GM18909 (cell line): ENCODE results near the gene RGS3.
"Not testable (repeated sequence)": the region's sequence is repeated elsewhere in the genome, so short reads cannot be mapped to it uniquely, and the experiment has no call there.

Experiments used
- ATAC-seq: cut with Tn5 transposase; IDR thresholded peaks from one replicate; pipeline ENCODE4 v1.9.1; 2021; ENCODE audit warnings: mild to moderate bottlenecking; ENCODE audit not compliant: unreplicated experiment, poor library complexity

Gene RGS3

DNA sequence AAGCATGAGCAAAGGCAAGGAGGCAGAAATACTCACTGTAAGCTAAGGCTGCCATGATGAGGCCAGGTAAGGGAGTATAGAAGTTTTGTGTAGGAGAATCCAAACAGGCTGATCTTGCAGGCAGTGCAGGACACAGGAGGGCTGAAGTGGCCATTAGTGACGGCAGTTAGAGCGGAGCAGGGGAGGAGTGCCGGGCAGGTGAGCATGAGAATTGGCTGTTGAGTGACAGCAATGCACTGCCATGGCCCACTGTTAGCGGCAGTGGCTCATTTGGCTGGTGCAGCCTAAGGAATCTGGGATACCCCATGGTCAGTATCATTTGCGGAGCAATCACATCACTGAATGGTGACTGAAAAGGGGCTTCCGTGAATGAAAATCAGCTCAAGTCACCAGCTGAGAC, 22.8 kb downstream of the RGS3 start:
- no peak for ATAC-seq

DNA sequence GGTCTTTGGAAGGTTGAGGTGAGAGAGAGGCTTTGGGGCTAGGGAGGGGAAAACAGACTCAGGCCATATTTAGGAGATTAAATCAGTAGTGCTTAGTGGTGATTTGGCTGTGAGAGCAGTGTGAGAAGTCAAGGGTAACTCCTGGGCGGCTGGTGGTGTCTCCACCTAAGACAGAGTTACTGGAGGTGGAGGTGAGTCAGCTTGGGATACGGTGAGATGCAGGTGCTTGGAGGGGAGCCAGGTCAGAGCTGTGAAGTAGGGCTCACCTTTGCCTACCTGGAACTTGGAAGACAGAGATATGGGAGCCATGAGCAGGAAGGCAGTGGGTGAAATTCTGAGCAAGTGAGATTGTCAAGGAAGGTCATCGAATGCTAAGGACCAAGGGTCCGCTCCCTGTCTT, 24.5 kb downstream of the RGS3 start:
- ATAC-seq, result no peak

DNA sequence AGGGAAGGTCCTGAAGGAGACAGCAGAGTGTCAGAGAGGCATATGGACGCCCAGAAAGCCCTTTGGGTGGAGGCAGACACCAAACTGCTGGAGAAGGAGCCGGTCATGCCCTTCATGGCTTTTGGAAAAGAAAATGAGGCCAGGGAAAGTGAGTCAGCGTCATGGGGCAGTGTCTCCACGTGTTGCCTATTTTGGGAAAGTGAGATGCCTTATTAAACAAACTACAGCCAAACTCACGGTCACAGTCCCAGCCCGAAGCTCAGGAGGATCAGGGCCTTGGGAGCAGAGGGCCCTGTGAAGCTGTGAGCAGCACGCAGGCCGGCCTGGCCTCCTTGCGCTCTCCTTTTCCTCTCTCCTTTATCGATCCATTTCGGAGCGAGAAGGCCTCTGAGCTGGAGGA, 25.0 kb downstream of the RGS3 start:
- ATAC-seq, result no peak

DNA sequence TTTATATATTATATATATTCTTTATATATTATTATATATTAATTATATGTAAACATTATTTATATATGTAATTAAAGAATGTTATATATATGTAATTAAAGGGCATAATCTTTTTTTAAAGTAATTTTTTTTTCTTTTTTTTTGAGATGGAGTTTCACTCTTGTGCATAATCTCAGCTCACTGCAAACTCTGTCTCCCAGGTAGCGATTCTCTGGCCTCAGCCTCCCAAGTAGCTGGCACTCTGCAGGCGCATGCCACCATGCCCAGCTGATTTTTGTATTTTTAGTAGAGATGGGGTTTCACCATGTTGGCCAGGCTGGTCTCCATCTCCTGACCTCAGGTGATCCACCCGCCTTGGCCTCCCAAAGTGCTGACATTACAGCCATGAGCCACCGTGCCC, 27.6 kb downstream of the RGS3 start:
- not testable (repeated sequence) for ATAC-seq

DNA sequence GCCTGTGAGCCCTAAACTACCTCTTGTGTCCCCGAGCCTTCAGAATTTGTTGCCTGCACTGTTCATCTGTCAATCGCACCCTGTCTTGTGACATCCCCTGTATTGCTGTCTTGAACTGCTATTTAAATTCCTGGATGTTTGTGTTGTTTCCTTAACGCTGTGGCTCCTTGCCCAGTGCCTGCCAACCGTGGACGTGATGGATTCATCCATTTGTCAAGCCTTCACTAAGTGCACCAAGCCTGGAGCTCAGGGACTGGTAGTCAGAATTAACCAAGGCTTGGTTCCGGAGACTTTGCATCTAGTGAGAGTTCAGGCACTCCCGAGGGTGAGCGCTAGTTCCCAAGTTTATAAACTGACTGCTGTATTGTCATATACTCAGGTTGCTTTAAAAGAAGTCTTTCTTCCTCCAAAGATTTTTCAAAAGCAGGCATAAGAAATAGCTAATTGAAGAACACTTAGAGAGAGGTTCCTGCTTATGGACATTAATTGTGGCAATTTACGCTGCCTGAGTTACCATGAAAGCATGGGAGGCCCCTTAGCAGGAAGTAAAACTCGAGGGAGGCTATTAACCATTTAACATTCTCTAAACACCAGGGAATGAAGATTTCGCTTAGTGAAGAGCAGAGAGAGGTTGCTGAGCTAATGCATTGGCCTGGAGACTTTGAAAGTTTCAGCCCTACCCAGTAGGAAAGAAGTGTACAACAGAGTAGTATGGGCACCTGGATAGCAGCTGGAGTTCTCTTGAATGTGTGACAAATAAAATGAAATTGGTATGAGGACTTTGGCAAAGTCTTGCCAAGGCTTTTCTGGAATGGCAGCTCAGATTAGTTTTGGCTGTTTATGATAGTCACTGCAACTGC, 29.0 kb downstream of the RGS3 start:
- ATAC-seq, result no peak

DNA sequence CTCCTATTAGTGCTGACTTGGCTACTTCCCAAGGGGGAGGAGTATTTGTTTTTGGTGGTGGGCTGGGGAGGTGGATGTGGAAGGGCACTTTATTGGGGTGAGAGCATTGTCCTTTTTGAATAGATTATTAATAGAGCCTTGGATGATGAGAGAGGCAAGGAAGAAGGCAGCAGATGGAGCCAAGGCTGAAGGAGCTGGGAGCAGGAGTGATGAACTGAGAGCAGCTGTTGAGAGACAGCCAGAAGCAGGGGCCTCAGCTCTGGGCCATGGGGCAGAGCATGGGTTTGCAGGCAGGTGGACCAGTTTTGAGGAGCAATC, 29.6 kb downstream of the RGS3 start:
- ATAC-seq, result no peak

DNA sequence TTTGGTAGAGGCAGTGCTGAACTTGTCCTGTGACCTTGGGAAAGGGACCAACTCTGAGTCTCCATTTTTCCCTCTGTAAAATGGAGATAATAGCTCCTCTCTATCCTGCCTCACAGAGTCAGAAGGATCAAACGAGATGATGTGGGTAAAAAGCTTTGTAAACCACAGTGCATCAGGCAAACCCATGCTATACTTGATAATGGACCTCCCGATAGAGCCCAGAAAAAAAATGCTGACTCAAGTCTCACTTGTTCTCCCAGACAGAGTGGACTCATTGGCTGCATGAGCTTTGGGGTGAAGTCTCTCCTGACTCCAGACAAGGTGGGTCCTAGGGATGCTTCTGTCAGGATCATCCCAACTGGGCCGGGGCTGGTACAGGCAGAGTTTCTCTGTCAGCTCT, 32.0 kb downstream of the RGS3 start:
- no peak for ATAC-seq

DNA sequence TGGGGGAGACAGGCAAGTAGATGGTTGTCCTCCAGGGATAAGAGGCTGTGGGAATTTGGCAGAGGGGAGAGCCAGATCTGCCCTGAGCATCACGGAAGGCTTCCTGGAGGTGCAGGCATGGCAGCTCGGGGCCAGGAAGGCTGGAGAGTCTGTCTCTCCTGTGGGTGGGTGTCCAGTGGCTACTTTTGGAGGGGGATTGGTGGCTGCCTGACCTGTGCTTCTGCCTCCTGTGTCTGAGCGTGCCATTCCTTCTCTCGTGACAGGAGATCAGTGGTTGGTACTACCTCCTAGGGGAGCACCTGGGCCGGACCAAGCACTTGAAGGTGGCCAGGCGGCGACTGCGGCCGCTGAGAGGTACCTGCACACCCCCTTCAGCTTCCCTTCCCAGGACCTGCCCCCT, 33.5 kb downstream of the RGS3 start:
- no peak for ATAC-seq

DNA sequence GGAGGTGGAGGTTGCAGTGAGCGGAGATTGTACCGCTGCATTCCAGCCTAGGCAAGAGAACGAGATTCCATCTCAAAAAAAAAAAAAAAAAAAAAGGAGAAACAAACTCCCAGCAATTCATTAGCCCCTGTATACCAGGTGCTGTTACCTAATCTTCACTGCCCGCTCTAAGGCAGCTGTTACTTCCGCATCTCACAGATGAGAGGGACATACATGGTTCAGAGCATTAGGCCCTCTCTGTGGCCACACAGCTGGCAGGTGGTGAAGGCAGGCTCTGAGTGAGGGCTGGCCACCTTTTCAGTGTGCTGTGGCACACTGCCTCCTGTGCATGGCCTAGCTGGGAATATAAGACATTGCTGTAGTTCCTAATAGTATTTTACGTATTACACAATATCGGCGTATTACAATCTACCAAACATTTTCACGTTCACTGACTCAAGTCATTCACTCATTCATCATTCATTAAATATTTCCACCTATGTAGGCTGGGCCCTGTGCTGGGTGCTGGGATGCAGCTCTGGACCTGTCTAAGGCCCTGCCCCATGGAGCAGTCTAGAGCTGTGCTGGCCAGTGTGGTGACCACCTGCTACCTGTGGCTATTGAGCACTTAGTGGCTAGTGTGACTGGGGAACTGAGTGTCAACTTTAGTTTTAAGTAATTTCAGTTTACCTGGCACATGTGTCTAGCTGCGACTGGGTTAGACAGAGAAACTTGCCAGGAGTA, 35.8 kb downstream of the RGS3 start:
- ATAC-seq, result no peak

DNA sequence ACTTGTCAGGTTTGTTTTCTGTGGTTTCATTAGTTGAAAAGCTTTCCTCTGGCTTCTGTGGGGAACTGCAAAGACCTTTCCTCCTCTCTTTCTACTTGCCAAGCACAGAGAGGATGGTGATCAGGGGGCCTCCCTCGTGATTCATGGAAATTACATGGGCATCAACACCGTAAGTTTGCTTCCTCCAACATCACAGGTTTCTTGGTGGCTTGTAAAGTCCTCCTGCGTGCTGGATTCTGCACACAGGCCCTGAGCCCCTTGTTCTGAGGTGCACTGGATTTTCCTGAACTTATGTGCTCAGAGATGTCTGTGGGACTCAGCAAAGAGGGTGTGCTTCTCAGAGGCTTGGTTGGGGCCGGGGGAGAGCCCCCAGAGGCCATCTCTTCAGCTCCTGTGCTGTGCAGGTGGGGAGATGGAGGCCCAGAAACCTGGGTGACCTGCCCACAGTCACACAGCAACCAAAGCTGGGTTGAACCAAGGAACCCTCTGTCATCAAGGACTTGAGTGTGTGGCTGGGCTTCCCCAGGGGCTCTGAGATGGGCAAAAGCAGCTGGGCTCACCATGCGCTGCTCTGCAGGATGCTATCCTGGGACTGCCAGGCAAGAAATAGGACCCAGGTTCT, 36.5 kb downstream of the RGS3 start:
- ATAC-seq, result no peak

DNA sequence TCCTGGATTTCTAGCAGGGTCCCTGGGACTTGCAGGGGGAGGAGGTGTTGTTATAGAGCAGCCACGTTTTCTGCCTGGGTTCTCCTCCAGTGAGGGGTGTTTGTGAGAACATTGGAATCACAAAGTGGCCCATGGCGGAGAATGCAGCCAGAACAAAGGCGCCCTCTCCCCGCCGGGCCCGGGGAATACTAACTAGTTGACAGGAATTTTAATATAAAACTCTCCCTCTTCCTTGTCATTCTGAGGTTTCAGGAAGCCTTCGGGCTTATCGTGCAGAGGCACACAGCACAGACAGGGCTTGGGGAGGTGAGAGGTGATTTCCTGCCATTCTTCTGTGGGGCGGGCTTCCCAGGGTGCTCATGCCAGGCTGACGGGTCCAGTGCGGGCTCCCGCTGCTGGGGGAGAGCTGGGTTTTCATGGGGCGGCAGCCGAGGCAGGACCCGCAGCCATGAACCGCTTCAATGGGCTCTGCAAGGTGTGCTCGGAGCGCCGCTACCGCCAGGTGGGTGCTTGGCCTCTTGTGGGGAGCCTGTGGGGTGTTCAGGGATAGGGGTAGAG, 37.7 kb downstream of the RGS3 start:
- no peak for ATAC-seq

DNA sequence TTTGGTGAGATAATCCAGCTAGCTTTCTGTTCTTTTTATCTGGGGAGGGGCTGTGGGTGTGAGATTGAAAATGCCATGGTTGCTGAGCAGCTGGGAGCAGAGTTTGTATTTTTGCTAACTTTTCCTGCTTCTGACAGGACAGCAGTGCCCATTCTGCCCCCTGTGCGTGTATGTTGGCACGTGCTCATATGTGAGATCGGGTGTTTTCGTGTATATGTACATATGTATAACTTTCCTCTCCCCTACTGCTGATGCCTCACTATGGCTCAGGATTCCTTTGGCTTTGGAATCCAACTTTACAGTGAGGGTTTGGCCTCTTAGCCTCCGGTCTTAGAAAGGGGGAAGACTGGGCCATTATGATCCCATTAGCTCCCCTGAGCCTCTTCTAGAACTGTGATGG, 38.3 kb downstream of the RGS3 start:
- ATAC-seq, result no peak

DNA sequence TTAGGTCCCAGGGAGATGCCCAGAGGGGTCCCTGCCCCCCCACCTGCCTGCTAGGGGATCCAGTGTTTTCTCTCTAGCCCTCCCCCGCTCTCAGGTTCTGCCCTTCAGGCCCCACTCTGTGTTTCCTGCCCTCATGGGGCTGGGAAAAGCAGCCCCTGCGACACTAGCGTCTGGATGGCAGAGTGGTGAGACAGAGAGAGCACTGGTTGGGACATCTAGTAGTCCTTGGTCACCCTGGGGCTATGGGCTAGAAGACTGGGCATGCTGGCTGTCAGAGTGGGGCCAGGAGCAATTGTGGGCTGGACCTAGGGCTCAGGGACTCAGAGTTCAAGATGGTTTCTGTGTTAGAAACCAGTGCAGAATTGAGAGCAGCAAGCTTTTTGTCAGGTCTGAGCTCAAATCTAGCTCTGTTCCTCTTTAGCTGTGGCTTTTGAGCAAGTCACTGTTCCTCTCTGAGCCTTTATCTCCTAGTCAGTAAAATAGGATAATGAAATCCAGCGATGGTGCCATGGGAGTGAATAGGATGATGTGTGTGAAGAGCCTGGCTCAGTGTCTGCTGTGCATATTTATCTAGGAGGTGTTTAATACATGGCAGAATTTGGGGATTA, 39.0 kb downstream of the RGS3 start:
- no peak for ATAC-seq

DNA sequence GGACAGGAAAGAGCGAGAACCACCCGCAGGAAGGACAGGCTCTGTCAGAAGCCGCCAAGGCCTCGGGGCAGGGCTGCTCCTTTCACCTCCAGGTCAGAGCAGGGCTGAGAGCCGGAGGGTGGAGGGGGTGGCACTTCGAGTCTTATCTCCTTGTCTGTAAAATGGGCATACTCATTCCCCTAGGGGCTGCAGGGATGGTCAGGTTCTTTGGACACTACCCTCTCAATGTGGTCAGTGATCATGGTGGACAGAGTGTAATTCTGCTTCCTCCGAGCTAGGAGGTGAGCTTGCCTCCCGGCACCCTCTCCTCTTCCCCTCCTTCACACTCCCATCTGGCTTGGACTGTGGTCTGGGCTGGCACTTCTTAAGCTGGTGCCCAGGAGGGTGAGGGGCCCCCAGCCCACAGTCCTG, 39.6 kb downstream of the RGS3 start:
- no peak for ATAC-seq

DNA sequence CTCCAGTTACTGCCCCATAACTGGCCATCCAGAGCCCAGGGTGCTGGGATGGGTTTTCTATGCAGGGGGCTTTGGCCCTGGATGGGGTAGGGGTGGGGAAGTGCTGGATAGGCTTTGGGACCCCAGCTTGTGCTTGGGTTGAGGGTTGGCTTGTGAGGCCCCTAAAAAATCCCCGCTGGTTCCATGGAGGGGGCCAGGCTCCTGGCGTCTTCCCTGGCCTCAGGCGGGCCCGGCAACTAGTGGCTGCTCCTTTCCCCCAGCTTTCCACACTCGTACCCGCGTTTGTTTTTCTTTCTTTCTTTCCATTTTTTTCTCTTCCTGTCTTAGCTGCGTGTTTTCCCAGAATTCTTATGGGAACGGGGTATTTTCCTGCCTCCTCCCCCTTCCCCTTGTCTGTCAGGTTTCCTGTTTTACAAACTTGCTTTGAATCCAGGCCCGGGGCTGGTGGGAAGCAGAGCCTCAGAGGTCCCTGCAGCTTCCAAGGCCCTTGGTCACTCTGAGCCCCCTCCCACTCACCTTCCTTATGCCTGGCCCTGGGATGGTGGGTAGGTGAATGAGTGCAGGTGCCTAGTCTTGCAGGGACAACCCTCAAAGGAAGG, 40.2 kb downstream of the RGS3 start:
- ATAC-seq, result no peak

DNA sequence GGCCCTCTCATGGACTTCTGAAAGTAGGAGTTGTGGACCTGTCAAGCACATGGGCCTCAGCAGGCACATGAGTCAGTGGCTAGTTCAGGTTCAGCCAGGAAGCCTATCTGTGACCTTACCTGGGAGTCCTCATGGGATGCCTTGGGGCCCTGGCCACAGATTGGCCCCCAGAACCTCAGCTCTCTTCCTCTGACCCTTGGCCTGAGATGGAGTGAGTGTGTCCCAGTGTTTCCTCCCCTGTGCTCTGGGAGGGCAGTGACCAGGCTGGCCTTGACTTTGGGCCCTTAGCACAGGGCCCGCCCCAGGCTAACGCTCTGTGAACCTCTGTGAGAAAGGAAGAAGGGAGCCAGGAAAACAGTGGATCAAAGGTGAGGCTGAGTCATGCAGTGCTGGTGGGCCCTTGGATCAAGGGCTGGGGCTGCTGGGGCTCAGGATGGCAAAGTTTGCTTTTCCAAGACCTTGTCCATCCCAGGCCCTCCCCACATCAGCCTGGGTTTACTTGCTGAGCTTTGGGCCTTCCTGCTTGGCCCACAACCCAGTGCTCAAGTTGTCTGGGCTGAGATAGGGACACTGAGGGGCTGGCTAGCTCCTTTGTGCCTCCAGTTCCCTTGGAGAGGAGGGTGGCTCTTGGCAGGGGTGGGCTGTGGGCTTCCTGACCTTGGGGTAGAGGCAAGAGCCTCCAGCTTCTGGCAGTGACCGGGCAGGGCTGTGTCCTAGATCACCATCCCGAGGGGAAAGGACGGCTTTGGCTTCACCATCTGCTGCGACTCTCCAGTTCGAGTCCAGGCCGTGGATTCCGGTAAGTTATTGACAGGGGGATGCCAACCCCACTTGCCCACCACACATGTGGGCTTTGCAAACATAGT, 41.4 kb downstream of the RGS3 start:
- ATAC-seq, result no peak

DNA sequence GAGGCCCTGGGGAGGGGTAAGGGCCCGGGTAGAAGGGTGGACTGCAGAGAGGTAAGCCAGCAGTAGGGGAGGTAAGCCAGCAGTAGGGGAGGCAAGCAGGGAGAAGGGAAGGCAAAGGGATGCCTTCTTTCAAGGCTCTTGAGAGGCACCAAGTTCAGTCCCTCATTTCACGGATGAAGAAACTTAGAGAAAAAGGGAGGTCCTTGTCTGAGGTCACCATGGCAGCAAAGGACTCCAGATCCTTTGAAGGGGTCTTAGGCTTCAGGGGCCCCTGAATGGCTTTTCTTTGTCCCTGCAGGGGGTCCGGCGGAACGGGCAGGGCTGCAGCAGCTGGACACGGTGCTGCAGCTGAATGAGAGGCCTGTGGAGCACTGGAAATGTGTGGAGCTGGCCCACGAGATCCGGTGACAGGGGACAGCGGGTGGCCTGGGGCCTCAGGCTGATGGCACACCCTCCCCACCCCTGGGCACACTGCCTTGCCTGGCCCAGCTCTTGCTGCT, 42.6 kb downstream of the RGS3 start:
- ATAC-seq, result no peak

DNA sequence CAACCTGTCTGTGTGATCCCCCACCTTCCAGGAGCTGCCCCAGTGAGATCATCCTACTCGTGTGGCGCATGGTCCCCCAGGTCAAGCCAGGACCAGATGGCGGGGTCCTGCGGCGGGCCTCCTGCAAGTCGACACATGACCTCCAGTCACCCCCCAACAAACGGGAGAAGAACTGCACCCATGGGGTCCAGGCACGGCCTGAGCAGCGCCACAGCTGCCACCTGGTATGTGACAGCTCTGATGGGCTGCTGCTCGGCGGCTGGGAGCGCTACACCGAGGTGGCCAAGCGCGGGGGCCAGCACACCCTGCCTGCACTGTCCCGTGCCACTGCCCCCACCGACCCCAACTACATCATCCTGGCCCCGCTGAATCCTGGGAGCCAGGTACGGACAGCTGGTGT, 43.7 kb downstream of the RGS3 start:
- no peak for ATAC-seq

DNA sequence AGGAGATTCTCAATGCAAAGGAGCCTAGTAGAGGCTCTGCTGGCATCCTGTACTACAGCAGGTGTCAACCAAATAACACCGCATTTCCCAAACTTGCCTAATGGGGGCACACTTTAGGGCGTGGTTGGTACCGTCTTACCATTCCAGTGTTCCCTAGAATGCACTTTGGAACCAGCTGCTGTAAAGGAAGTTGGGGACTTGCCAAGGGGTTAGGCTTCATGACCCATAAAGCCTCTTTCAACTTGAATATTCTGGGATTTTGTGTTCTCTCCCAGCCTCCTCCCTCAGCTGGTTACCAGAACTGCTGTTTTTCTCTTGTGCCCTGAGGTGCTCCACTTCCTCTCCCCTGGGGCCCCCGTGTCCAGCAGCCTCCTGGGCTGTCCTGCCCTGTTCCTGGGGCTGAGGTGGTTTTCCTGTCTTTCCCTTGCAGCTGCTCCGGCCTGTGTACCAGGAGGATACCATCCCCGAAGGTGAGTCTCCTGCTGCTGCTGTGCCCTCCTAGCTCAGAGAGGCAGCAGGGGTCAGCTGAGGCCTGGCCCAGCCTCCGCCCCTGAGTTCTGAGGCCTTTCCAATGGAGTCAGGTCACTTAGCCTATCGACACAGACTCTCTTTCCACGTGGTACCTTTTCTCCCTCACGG, 44.7 kb downstream of the RGS3 start:
- ATAC-seq, result no peak
